ENCODE results near the gene UNC5A. TPM values are rescaled to one million over a fixed set of nuclear protein-coding genes. Genes with fewer than 3 reads are reported as not detected.

UNC5A gene
- total RNA-seq, 1 experiment from 2014 or later: 0.07 TPM

DNA sequence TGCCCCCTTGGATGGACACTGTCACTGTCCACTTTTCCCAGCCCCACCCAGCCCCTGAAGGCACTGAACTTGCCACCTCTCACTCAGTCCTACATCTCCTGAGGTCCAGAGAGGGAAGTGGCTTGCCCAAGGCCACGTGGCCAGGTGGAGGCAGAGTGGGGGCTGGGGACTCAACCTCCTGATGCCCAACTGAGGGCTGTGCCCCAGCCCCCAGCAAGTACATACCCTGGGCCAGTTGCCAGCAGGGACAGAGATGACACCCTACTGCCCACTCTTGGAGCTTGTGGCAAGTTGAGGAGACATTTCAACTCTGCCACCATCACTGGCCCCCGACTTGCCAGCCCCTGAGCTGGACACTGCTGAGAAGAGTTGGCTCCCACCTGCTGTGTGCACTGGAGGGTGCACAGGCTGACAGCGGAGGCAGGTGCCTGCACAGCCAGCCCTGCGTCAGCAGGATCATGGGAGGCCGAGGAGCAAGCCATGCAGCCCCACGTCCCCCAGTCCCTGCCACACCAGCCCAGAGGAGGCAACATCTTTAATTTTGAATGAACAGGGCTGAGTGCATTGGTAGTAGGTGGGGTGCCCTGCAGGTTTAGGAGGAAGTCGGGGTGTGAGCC is 39.4 kb downstream of the UNC5A start:
- POLR2A ChIA-PET (ENCODE audit: unreplicated experiment): no interaction called here
- BruUV-seq (replicated peaks): no TSS peak
- Histone ChIP-seq H3K79me2 (ENCODE audit: low read length) (no peaks in the 10 kb centered on the region), H3K4me1 (ENCODE audit: insufficient read depth, low read length) (peaks cover 11% of the 10 kb centered on the region), H3K36me3 (ENCODE audit: low read depth, low read length) (no peaks in the 10 kb centered on the region), H3K9me2 (replicated peaks; ENCODE audit: low read length) (no peaks in the 10 kb centered on the region), H3K9ac (ENCODE audit: low read length) (no peak overlapping the region), H3K9me3 (ENCODE audit: low read length) (no peaks in the 10 kb centered on the region), H3K27me3 (ENCODE audit: low read length) (0 out of 2 replicates have a peak, but pooled peaks cover 5% of the 10 kb centered on the region), H3F3A (ENCODE audit: low read length, unreplicated experiment) (no peaks in the 10 kb centered on the region), H2AFZ (ENCODE audit: low read length) (no peak overlapping the region), H3K4me2 (ENCODE audit: low read length) (no peak overlapping the region), H3K27ac (ENCODE audit: low read length) (no peak overlapping the region), H3K4me3 (ENCODE audit: low read length) (no peak overlapping the region), H4K20me1 (ENCODE audit: low read length) (no peaks in the 10 kb centered on the region)
- CTCF ChIA-PET: no interaction called here
- intact Hi-C loops (cut with micrococcal nuclease): no loop called here
- TF ChIP-seq, protein P1, sequence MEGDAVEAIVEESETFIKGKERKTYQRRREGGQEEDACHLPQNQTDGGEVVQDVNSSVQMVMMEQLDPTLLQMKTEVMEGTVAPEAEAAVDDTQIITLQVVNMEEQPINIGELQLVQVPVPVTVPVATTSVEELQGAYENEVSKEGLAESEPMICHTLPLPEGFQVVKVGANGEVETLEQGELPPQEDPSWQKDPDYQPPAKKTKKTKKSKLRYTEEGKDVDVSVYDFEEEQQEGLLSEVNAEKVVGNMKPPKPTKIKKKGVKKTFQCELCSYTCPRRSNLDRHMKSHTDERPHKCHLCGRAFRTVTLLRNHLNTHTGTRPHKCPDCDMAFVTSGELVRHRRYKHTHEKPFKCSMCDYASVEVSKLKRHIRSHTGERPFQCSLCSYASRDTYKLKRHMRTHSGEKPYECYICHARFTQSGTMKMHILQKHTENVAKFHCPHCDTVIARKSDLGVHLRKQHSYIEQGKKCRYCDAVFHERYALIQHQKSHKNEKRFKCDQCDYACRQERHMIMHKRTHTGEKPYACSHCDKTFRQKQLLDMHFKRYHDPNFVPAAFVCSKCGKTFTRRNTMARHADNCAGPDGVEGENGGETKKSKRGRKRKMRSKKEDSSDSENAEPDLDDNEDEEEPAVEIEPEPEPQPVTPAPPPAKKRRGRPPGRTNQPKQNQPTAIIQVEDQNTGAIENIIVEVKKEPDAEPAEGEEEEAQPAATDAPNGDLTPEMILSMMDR (conservative IDR thresholded peaks at IDR 0.05; ENCODE audit: low read depth, low read length): no peak
- TF ChIP-seq EZH2phosphoT487 (IDR thresholded peaks at IDR 0.05; ENCODE audit: borderline replicate concordance, low read length): no peak
- TF ChIP-seq EZH2 (IDR thresholded peaks at IDR 0.05; ENCODE audit: low read length, unreplicated experiment): no peak
- ATAC-seq (no peak), DNase-seq (no peak)

DNA sequence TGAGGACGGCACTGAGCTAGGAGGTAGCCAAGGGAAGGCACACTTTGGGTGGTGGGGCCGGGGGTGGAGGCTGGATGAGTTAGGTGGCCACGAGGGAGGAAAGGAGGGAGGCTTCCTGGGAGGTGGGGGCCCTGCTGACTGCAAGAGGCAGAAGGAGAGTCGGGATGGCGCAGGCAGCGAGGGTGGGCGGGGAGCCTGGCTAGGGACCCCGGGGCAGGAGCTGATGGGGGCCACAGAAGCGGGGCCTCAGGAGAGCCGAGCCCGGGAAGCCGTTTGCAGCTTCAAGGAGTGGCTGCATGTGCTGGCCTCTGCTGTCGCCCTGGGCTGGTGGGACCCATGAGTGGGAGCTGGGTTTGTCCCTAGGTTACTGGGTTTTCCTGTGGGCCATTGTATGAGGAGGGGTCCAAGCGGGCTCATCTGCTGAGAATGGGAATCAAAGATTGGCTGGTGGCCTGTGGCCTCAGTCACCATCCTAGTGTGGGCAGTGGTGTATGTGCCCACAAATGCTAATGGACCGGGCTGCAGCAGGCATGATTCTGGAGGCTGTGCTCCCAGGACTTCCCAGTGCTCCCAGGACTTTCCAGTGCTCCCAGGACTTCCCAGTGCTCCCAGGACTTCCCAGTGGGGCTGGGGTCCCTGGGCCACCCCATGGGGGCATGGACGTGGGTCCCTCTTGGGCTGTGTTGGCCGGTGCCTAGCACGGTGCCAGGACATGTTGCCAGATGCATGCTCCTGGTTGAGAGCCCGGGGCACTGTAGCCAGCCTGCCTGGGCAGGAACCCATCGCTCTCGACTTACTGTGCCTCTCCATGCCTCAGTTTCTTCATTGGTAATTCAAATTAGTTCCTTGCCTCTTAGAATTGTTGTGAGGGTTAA is 40.2 kb downstream of the UNC5A start:
- ChIA-PET CTCF (no interaction called here), POLR2A (ENCODE audit: unreplicated experiment) (no interaction called here)
- H3K27me3 ChIP-seq (ENCODE audit: low read length): 0 out of 2 replicates have a peak, but pooled peaks cover 5% of the 10 kb centered on the region
- H3K27ac ChIP-seq (ENCODE audit: low read length): no peak overlapping the region
- H3K36me3 ChIP-seq (ENCODE audit: low read depth, low read length): no peaks in the 10 kb centered on the region
- no peaks in the 10 kb centered on the region for H3K79me2 ChIP-seq (ENCODE audit: low read length)
- DNase-seq (no peak), ATAC-seq (no peak)
- H3K9me2 ChIP-seq (replicated peaks; ENCODE audit: low read length): no peaks in the 10 kb centered on the region
- H3K9ac ChIP-seq (ENCODE audit: low read length): no peak overlapping the region
- no peaks in the 10 kb centered on the region for H3F3A ChIP-seq (ENCODE audit: low read length, unreplicated experiment)
- H3K4me2 ChIP-seq (ENCODE audit: low read length): no peak overlapping the region
- H4K20me1 ChIP-seq (ENCODE audit: low read length): no peaks in the 10 kb centered on the region
- no TSS peak for BruUV-seq (replicated peaks)
- H3K4me3 ChIP-seq (ENCODE audit: low read length): no peak overlapping the region
- no peak overlapping the region for H2AFZ ChIP-seq (ENCODE audit: low read length)
- peaks cover 2% of the 10 kb centered on the region for H3K4me1 ChIP-seq (ENCODE audit: insufficient read depth, low read length)
- intact Hi-C loops (cut with micrococcal nuclease): no loop called here
- no peaks in the 10 kb centered on the region for H3K9me3 ChIP-seq (ENCODE audit: low read length)
- no peak for TF ChIP-seq EZH2 (IDR thresholded peaks at IDR 0.05; ENCODE audit: low read length, unreplicated experiment)
- TF ChIP-seq, protein P1 (conservative IDR thresholded peaks at IDR 0.05; ENCODE audit: low read depth, low read length): no peak
- no peak for TF ChIP-seq EZH2phosphoT487 (IDR thresholded peaks at IDR 0.05; ENCODE audit: borderline replicate concordance, low read length)

DNA sequence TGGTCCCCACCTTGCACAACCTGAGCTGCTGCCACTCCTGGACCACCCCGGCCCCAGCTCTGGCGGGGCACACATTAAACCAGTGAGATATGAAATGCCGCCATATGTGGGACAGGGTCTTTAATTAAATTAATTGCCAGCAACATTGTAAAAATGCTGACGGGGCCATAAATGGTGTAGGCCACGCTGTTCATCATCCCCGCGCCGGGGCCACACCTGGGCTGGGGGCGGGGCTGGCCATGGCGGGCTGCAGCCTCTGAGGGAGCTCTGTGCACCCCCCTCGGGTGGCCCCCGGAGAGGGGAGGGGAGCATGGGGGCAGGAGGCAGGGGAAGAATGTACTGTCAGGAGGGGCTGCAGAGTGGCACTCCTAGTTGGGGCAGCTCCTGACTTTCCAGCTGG is 41.0 kb downstream of the UNC5A start:
- no peak for ATAC-seq
- Histone ChIP-seq H3K4me2 (ENCODE audit: low read length) (no peak overlapping the region), H3K9me2 (replicated peaks; ENCODE audit: low read length) (no peaks in the 10 kb centered on the region), H3K9me3 (ENCODE audit: low read length) (no peaks in the 10 kb centered on the region), H3K36me3 (ENCODE audit: low read depth, low read length) (no peaks in the 10 kb centered on the region), H3K4me3 (ENCODE audit: low read length) (no peak overlapping the region), H3K4me1 (ENCODE audit: insufficient read depth, low read length) (no peaks in the 10 kb centered on the region), H2AFZ (ENCODE audit: low read length) (no peak overlapping the region), H4K20me1 (ENCODE audit: low read length) (no peaks in the 10 kb centered on the region), H3K79me2 (ENCODE audit: low read length) (no peaks in the 10 kb centered on the region), H3K9ac (ENCODE audit: low read length) (no peak overlapping the region), H3K27ac (ENCODE audit: low read length) (no peak overlapping the region), H3K27me3 (ENCODE audit: low read length) (0 out of 2 replicates have a peak, but pooled peaks cover 5% of the 10 kb centered on the region), H3F3A (ENCODE audit: low read length, unreplicated experiment) (no peaks in the 10 kb centered on the region)
- CTCF ChIA-PET: no interaction called here
- BruUV-seq (replicated peaks): no TSS peak
- no peak for TF ChIP-seq EZH2phosphoT487 (IDR thresholded peaks at IDR 0.05; ENCODE audit: borderline replicate concordance, low read length)
- no peak for TF ChIP-seq EZH2 (IDR thresholded peaks at IDR 0.05; ENCODE audit: low read length, unreplicated experiment)
- TF ChIP-seq, protein P1 (conservative IDR thresholded peaks at IDR 0.05; ENCODE audit: low read depth, low read length): no peak
- no peak for DNase-seq
- POLR2A ChIA-PET (ENCODE audit: unreplicated experiment): no interaction called here
- intact Hi-C loops (cut with micrococcal nuclease): no loop called here

Measured in PC-3 (cell line).